Lower leg skin (tissue), 4 donors: ENCODE data around the gene CNP. TPM values are rescaled to one million over a fixed set of nuclear protein-coding genes. Genes with fewer than 3 reads are reported as not detected.
"Not testable (repeated sequence)": the region's sequence is repeated elsewhere in the genome, so short reads cannot be mapped to it uniquely, and the experiment has no call there.

Source experiments
- DNase-seq, 2 donors: peaks; one replicate each; pipeline ENCODE4 v3.0.0-alpha.2; 2019; ENCODE audit warnings: low spot score in 2 of 2
- H3K4me3 ChIP-seq: fragments of 200-600 bp; sonication (generic); 2 replicates; pipeline ENCODE4 v1.5.1; 2017; ENCODE audit warnings: mild to moderate bottlenecking, low read depth; ENCODE audit not compliant: poor library complexity, severe bottlenecking
- CTCF ChIP-seq, 3 donors: fragments of 450-650 bp; IDR thresholded peaks; one replicate each; pipeline ENCODE4 v1.5.1; 2016; ENCODE audit warnings: antibody characterized with exemption in 3 of 3, mild to moderate bottlenecking in 3 of 3, moderate library complexity in 2 of 3
- POLR2A ChIP-seq, 2 donors: fragments of 450-650 bp; IDR thresholded peaks; one replicate each; pipeline ENCODE4 v1.6.1; 2016 to 2017; ENCODE audit warnings: antibody characterized with exemption in 2 of 2, mild to moderate bottlenecking in 1 of 2, moderate library complexity in 1 of 2
- WGBS, 2 donors: methylation state at CpG; one replicate each; pipeline ENCODE4 v1.1.5; 2018; 5-methylcytosine and 5-hydroxymethylcytosine counted together
- intact Hi-C: fragments of 100-400 bp; cut with DNase I; formaldehyde crosslinking; loops from one replicate; pipeline ENCODE4 v1.15.0; 2023; ENCODE audit warnings: low total_unique reads
- total RNA-seq, 4 donors: library from RNA; depleted of rRNA; stranded (reverse); fragments of >200 nt; gene quantifications; one replicate each; pipeline ENCODE4 v1.1.0, GENCODE V29; 2016

Gene CNP
- total RNA-seq, 4 donors from 2014 or later, result 37.2 to 63.8 (median 44.5) TPM

GRCh38 chr17:42001729-42002128 lies 35.1 kb downstream of the CNP start:
- intact Hi-C loops, result no loop called here
- DNase-seq, result no peak
- H3K4me3 ChIP-seq, result no peak overlapping the region
- 93 to 96% methylated on average over 2 of the region's 2 CpGs for WGBS, 2 donors
- TF ChIP-seq POLR2A (IDR thresholded peaks at IDR 0.05), result no peak
- TF ChIP-seq CTCF (IDR thresholded peaks at IDR 0.05), result no peak

GRCh38 chr17:42002175-42002791 lies 35.7 kb downstream of the CNP start:
- H3K4me3 ChIP-seq, result no peak overlapping the region
- DNase-seq, result no peak
- intact Hi-C loops, result no loop called here
- TF ChIP-seq CTCF (IDR thresholded peaks at IDR 0.05) (no peak), POLR2A (IDR thresholded peaks at IDR 0.05) (no peak)
- WGBS, 2 donors, result 90 to 91% methylated on average over 7 of the region's 7 CpGs

- DNase-seq, result no peak
- H3K4me3 ChIP-seq, result no peak overlapping the region
- TF ChIP-seq POLR2A (IDR thresholded peaks at IDR 0.05) (no peak), CTCF (IDR thresholded peaks at IDR 0.05) (no peak)
- intact Hi-C loops, result no loop called here
- 77 to 88% methylated on average over 3 of the region's 3 CpGs for WGBS, 2 donors
These were observed 36.3 kb downstream of the CNP start for GRCh38 chr17:42002792-42003301.

GRCh38 chr17:42005166-42005565 lies 38.6 kb downstream of the CNP start:
- no peak for DNase-seq
- intact Hi-C loops, result no loop called here
- 45 to 50% methylated on average over 1 of the region's 1 CpG for WGBS, 2 donors
- H3K4me3 ChIP-seq, result no peak overlapping the region
- no peak for TF ChIP-seq POLR2A (IDR thresholded peaks at IDR 0.05)
- TF ChIP-seq CTCF (IDR thresholded peaks at IDR 0.05), result no peak

- 75 to 82% methylated on average over 4 of the region's 4 CpGs for WGBS, 2 donors
- DNase-seq, result peak in 1 of 2 donors; percentile 62
- TF ChIP-seq POLR2A (IDR thresholded peaks at IDR 0.05), result no peak
- no peak for TF ChIP-seq CTCF (IDR thresholded peaks at IDR 0.05)
- H3K4me3 ChIP-seq, result no peak overlapping the region
- intact Hi-C loops, result no loop called here
These were observed 42.6 kb downstream of the CNP start for GRCh38 chr17:42009170-42009569.

GRCh38 chr17:42010266-42010680 lies 43.7 kb downstream of the CNP start:
- intact Hi-C loops, H3K4me3 ChIP-seq: not testable (repeated sequence)
- peak; percentile 22 to 87 for DNase-seq
- 45 to 48% methylated on average over 9 of the region's 9 CpGs for WGBS, 2 donors
